HUES6 (cell line): ENCODE data around the gene UQCRH.

Source experiments
- H3K27ac ChIP-seq: 2 replicates; pipeline ENCODE4 v1.7.0; 2013; ENCODE audit warnings: low read depth, mild to moderate bottlenecking, low read length, inconsistent platforms
- H3K27me3 ChIP-seq: 2 replicates; pipeline ENCODE4 v1.6.1; 2013; ENCODE audit warnings: low read length; ENCODE audit not compliant: control insufficient read depth, insufficient read depth
- H3K36me3 ChIP-seq: 2 replicates; pipeline ENCODE4 v1.6.1; 2013; ENCODE audit warnings: low read length; ENCODE audit not compliant: control insufficient read depth, insufficient read depth
- H3K4me1 ChIP-seq: 2 replicates; pipeline ENCODE4 v1.6.1; 2013; ENCODE audit warnings: low read length; ENCODE audit not compliant: control insufficient read depth, insufficient read depth
- H3K4me3 ChIP-seq: 2 replicates; pipeline ENCODE4 v1.5.1; 2013; ENCODE audit warnings: low read depth, low read length
- H3K9ac ChIP-seq: one replicate; pipeline ENCODE4 v1.6.1; 2013; ENCODE audit warnings: mild to moderate bottlenecking, low read length
- H3K9me3 ChIP-seq: 2 replicates; pipeline ENCODE4 v1.6.1; 2013; ENCODE audit warnings: low read depth, low read length; ENCODE audit not compliant: control insufficient read depth, insufficient read depth

The UQCRH gene

GRCh38 chr1:46280092-46280491 lies 23.4 kb upstream of the UQCRH start:
- H3K9ac ChIP-seq, result no peak overlapping the region
- no peaks in the 10 kb centered on the region for H3K9me3 ChIP-seq
- H3K36me3 ChIP-seq, result peaks cover 86% of the 10 kb centered on the region
- H3K27me3 ChIP-seq, result no peaks in the 10 kb centered on the region
- H3K4me3 ChIP-seq, result no peak overlapping the region
- no peak overlapping the region for H3K27ac ChIP-seq
- H3K4me1 ChIP-seq, result no peaks in the 10 kb centered on the region; the same call in 1 of the 2 replicates

GRCh38 chr1:46281021-46281420 lies 22.5 kb upstream of the UQCRH start:
- H3K4me1 ChIP-seq, result peaks cover 5% of the 10 kb centered on the region
- H3K36me3 ChIP-seq, result peaks cover 87% of the 10 kb centered on the region
- H3K4me3 ChIP-seq, result no peak overlapping the region
- H3K27ac ChIP-seq, result no peak overlapping the region
- no peaks in the 10 kb centered on the region for H3K9me3 ChIP-seq
- H3K9ac ChIP-seq, result no peak overlapping the region
- no peaks in the 10 kb centered on the region for H3K27me3 ChIP-seq

- H3K9me3 ChIP-seq, result no peaks in the 10 kb centered on the region
- H3K27me3 ChIP-seq, result no peaks in the 10 kb centered on the region
- H3K4me3 ChIP-seq, result no peak overlapping the region
- H3K36me3 ChIP-seq, result peaks cover 75% of the 10 kb centered on the region
- no peak overlapping the region for H3K27ac ChIP-seq
- peaks cover 10% of the 10 kb centered on the region for H3K4me1 ChIP-seq
- H3K9ac ChIP-seq, result no peak overlapping the region
Measured at GRCh38 chr1:46284058-46284457, 19.4 kb upstream of the UQCRH start.

GRCh38 chr1:46284597-46285564 lies 18.6 kb upstream of the UQCRH start:
- Histone ChIP-seq H3K9ac (no peak overlapping the region), H3K4me1 (peaks cover 10% of the 10 kb centered on the region), H3K9me3 (no peaks in the 10 kb centered on the region), H3K36me3 (peaks cover 70% of the 10 kb centered on the region), H3K27me3 (no peaks in the 10 kb centered on the region), H3K4me3 (no peak overlapping the region), H3K27ac (no peak overlapping the region)

- H3K36me3 ChIP-seq, result peaks cover 62% of the 10 kb centered on the region
- H3K9me3 ChIP-seq, result no peaks in the 10 kb centered on the region
- no peak overlapping the region for H3K9ac ChIP-seq
- peaks cover 10% of the 10 kb centered on the region for H3K4me1 ChIP-seq
- H3K27me3 ChIP-seq, result no peaks in the 10 kb centered on the region
- peak overlapping the region; percentile 13; the same call in 1 of the 2 replicates for H3K27ac ChIP-seq
- H3K4me3 ChIP-seq, result no peak overlapping the region
Measured at GRCh38 chr1:46285730-46286477, 17.6 kb upstream of the UQCRH start.

GRCh38 chr1:46288485-46289133 lies 14.9 kb upstream of the UQCRH start:
- H3K27me3 ChIP-seq, result no peaks in the 10 kb centered on the region
- H3K4me3 ChIP-seq, result no peak overlapping the region
- peaks cover 51% of the 10 kb centered on the region for H3K36me3 ChIP-seq
- peaks cover 10% of the 10 kb centered on the region for H3K4me1 ChIP-seq
- no peak overlapping the region for H3K9ac ChIP-seq
- H3K27ac ChIP-seq, result no peak overlapping the region
- no peaks in the 10 kb centered on the region for H3K9me3 ChIP-seq

GRCh38 chr1:46289134-46289494 lies 14.4 kb upstream of the UQCRH start:
- H3K4me1 ChIP-seq, result peaks cover 10% of the 10 kb centered on the region
- no peak overlapping the region for H3K9ac ChIP-seq
- H3K27ac ChIP-seq, result no peak overlapping the region
- peaks cover 52% of the 10 kb centered on the region for H3K36me3 ChIP-seq
- H3K9me3 ChIP-seq, result no peaks in the 10 kb centered on the region
- H3K27me3 ChIP-seq, result no peaks in the 10 kb centered on the region
- H3K4me3 ChIP-seq, result no peak overlapping the region

GRCh38 chr1:46289976-46290375 lies 13.5 kb upstream of the UQCRH start:
- H3K4me3 ChIP-seq, result no peak overlapping the region
- H3K27ac ChIP-seq, result no peak overlapping the region
- H3K27me3 ChIP-seq, result no peaks in the 10 kb centered on the region
- peaks cover 10% of the 10 kb centered on the region for H3K4me1 ChIP-seq
- H3K9me3 ChIP-seq, result no peaks in the 10 kb centered on the region
- no peak overlapping the region for H3K9ac ChIP-seq
- peaks cover 49% of the 10 kb centered on the region for H3K36me3 ChIP-seq

- Histone ChIP-seq H3K36me3 (peaks cover 46% of the 10 kb centered on the region), H3K4me3 (no peak overlapping the region), H3K27me3 (no peaks in the 10 kb centered on the region), H3K9ac (no peak overlapping the region), H3K4me1 (peaks cover 16% of the 10 kb centered on the region), H3K27ac (no peak overlapping the region), H3K9me3 (no peaks in the 10 kb centered on the region)
Measured at GRCh38 chr1:46295306-46295705, 8.2 kb upstream of the UQCRH start.

GRCh38 chr1:46298387-46298786 lies 5.1 kb upstream of the UQCRH start:
- Histone ChIP-seq H3K36me3 (peaks cover 43% of the 10 kb centered on the region), H3K27me3 (no peaks in the 10 kb centered on the region), H3K4me1 (peaks cover 29% of the 10 kb centered on the region), H3K9me3 (no peaks in the 10 kb centered on the region), H3K4me3 (0 out of 2 replicates have a peak overlapping the region, but pooled peaks have one; percentile 9), H3K27ac (peak overlapping the region; percentile 58; the same call in 1 of the 2 replicates), H3K9ac (peak overlapping the region; percentile 42)
